IPS-18c (cell line): ENCODE measurements around the gene MB.

ENCODE experiments used
- H3K4me3 ChIP-seq: 2 replicates; pipeline ENCODE4 v1.7.0; 2013; ENCODE audit warnings: low read depth, mild to moderate bottlenecking, low read length, moderate library complexity; ENCODE audit not compliant: insufficient read depth
- H3K9me3 ChIP-seq: one replicate; pipeline ENCODE4 v1.6.1; 2013; ENCODE audit warnings: mild to moderate bottlenecking, low read length, moderate library complexity; ENCODE audit not compliant: control insufficient read depth, insufficient read depth

Gene MB

GRCh38 chr22:35591714-35592417 is 25.3 kb downstream of the MB start:
- H3K4me3 ChIP-seq: no peak overlapping the region

GRCh38 chr22:35590634-35591295 is 26.4 kb downstream of the MB start:
- H3K9me3 ChIP-seq: no peaks in the 10 kb centered on the region
- no peak overlapping the region for H3K4me3 ChIP-seq

More at GRCh38 chr22:35591714-35592417, 25.3 kb downstream of the MB start:
- H3K9me3 ChIP-seq: no peaks in the 10 kb centered on the region

GRCh38 chr22:35589756-35590093 is 27.4 kb downstream of the MB start:
- Histone ChIP-seq H3K9me3 (no peaks in the 10 kb centered on the region), H3K4me3 (no peak overlapping the region)

GRCh38 chr22:35589071-35589755 is 27.9 kb downstream of the MB start:
- Histone ChIP-seq H3K9me3 (no peaks in the 10 kb centered on the region), H3K4me3 (no peak overlapping the region)

- Histone ChIP-seq H3K9me3 (no peaks in the 10 kb centered on the region), H3K4me3 (no peak overlapping the region)
Observed at GRCh38 chr22:35587896-35588295, 29.2 kb downstream of the MB start.

- Histone ChIP-seq H3K9me3 (no peaks in the 10 kb centered on the region), H3K4me3 (no peak overlapping the region)
Observed at GRCh38 chr22:35587447-35587870, 29.7 kb downstream of the MB start.

- no peaks in the 10 kb centered on the region for H3K9me3 ChIP-seq
- no peak overlapping the region for H3K4me3 ChIP-seq
Observed at GRCh38 chr22:35586771-35587170, 30.4 kb downstream of the MB start.

GRCh38 chr22:35582861-35583670 is 34.1 kb downstream of the MB start:
- H3K9me3 ChIP-seq: no peaks in the 10 kb centered on the region

GRCh38 chr22:35582218-35582860 is 34.8 kb downstream of the MB start:
- no peaks in the 10 kb centered on the region for H3K9me3 ChIP-seq
- no peak overlapping the region for H3K4me3 ChIP-seq

More at GRCh38 chr22:35582861-35583670, 34.1 kb downstream of the MB start:
- H3K4me3 ChIP-seq: no peak overlapping the region

GRCh38 chr22:35581023-35581413 is 36.1 kb downstream of the MB start:
- Histone ChIP-seq H3K9me3 (no peaks in the 10 kb centered on the region), H3K4me3 (no peak overlapping the region)

GRCh38 chr22:35580351-35581022 is 36.6 kb downstream of the MB start:
- Histone ChIP-seq H3K4me3 (no peak overlapping the region), H3K9me3 (no peaks in the 10 kb centered on the region)

- Histone ChIP-seq H3K9me3 (no peaks in the 10 kb centered on the region), H3K4me3 (no peak overlapping the region)
Observed at GRCh38 chr22:35578836-35579575, 38.1 kb downstream of the MB start.

- Histone ChIP-seq H3K9me3 (no peaks in the 10 kb centered on the region), H3K4me3 (no peak overlapping the region)
Observed at GRCh38 chr22:35577799-35578659, 39.1 kb downstream of the MB start.

- no peak overlapping the region for H3K4me3 ChIP-seq
- H3K9me3 ChIP-seq: no peaks in the 10 kb centered on the region
Observed at GRCh38 chr22:35576671-35577070, 40.5 kb downstream of the MB start.

- no peaks in the 10 kb centered on the region for H3K9me3 ChIP-seq
Observed at GRCh38 chr22:35575116-35575748, 41.9 kb downstream of the MB start.

More at GRCh38 chr22:35575116-35575748, 41.9 kb downstream of the MB start:
- no peak overlapping the region for H3K4me3 ChIP-seq
